ENCODE measurements around the gene RGS9. TPM values are rescaled to one million over a fixed set of nuclear protein-coding genes. Genes with fewer than 3 reads are reported as not detected.

RGS9 gene
- total and polyA plus RNA-seq, 2 experiments from 2014 or later: 12.8 to 29.6 TPM

DNA sequence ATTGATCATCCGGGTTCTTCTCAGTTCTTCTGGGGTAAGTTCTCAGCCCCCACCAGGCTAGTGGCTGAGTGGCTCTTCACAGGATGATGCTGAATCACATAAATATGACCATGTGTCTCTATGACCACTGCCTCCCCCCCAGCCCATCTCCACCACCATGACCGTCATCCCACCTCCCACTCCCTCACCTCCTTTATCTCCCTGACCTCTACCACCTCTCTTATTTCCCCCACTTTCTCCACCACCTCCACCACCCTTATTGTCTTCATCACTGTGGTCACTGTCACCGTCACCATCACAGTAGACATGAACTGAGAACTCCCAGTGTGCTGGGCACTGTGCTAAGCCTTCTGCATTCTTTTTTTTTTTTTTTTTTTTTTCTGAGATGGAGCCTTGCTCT lies 32.5 kb downstream of the RGS9 start:
- Histone ChIP-seq H3K79me2 (replicated peaks; ENCODE audit: insufficient read depth) (no peaks in the 10 kb centered on the region), H3K4me1 (ENCODE audit: insufficient read depth) (no peaks in the 10 kb centered on the region), H3K27me3 (ENCODE audit: insufficient read depth) (no peaks in the 10 kb centered on the region), H3K4me2 (no peak overlapping the region), H3K27ac (ENCODE audit: low read depth) (no peak overlapping the region), H3F3A (replicated peaks; ENCODE audit: low read depth) (no peaks in the 10 kb centered on the region), H2AFZ (no peak overlapping the region), H3K9me2 (ENCODE audit: insufficient read depth) (no peaks in the 10 kb centered on the region; the same call in 1 of the 2 replicates), H3K4me3 (no peak overlapping the region), H3K36me3 (ENCODE audit: insufficient read depth) (no peaks in the 10 kb centered on the region), H4K20me1 (replicated peaks; ENCODE audit: insufficient read depth) (no peaks in the 10 kb centered on the region)
- H3K27me3 Mint-ChIP-seq (ENCODE audit: insufficient read depth, low read depth, poor library complexity): peaks cover 2% of the 10 kb centered on the region
- no peak for TF ChIP-seq ZNF331 (CRISPR knock-in tag; IDR thresholded peaks at IDR 0.05; ENCODE audit: low read depth)
- no peaks in the 10 kb centered on the region; the same call in 2 of the 3 replicates for H3K36me3 Mint-ChIP-seq (ENCODE audit: low read depth)
- no peak for ATAC-seq
- H3K27ac Mint-ChIP-seq: no peak overlapping the region
- H3K9me3 Mint-ChIP-seq: no peaks in the 10 kb centered on the region
- peaks cover 7% of the 10 kb centered on the region; the same call in 2 of the 3 replicates for H3K4me1 Mint-ChIP-seq
- H3K4me3 Mint-ChIP-seq: no peak overlapping the region
- no peak for DNase-seq (ENCODE audit: low spot score)

DNA sequence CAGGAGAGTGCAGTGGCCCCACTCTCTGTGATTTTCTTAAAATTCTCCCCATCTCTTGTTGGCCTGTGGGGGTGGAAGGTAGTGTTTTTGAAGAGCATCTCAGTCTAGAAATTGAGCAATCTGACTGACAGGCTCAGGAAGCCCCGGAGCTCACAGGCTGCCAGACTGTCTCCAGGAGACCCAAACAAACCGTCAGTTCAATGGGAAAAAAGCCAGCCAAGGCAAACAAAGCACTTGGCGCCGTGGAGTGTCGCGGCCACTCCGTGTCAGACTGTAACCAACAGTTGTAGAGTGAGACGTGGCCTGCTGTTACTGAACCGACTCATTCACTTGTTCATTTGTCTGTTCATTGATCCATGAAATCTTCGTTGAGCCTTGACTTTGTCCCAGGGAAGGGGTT lies 33.7 kb downstream of the RGS9 start:
- ATAC-seq: no peak
- Histone ChIP-seq H3K27me3 (ENCODE audit: insufficient read depth) (no peaks in the 10 kb centered on the region), H3F3A (replicated peaks; ENCODE audit: low read depth) (no peaks in the 10 kb centered on the region), H3K36me3 (ENCODE audit: insufficient read depth) (no peaks in the 10 kb centered on the region), H3K79me2 (replicated peaks; ENCODE audit: insufficient read depth) (no peaks in the 10 kb centered on the region), H3K9me2 (ENCODE audit: insufficient read depth) (no peaks in the 10 kb centered on the region; the same call in 1 of the 2 replicates), H3K4me1 (ENCODE audit: insufficient read depth) (no peaks in the 10 kb centered on the region), H3K4me2 (no peak overlapping the region), H2AFZ (no peak overlapping the region), H3K27ac (ENCODE audit: low read depth) (no peak overlapping the region), H4K20me1 (replicated peaks; ENCODE audit: insufficient read depth) (no peaks in the 10 kb centered on the region), H3K4me3 (no peak overlapping the region)
- no peak for DNase-seq (ENCODE audit: low spot score)
- no peaks in the 10 kb centered on the region for H3K9me3 Mint-ChIP-seq
- H3K27ac Mint-ChIP-seq: no peak overlapping the region
- peaks cover 7% of the 10 kb centered on the region; the same call in 2 of the 3 replicates for H3K4me1 Mint-ChIP-seq
- H3K4me3 Mint-ChIP-seq: no peak overlapping the region
- no peaks in the 10 kb centered on the region for H3K36me3 Mint-ChIP-seq (ENCODE audit: low read depth)
- peaks cover 2% of the 10 kb centered on the region for H3K27me3 Mint-ChIP-seq (ENCODE audit: insufficient read depth, low read depth, poor library complexity)
- no peak for TF ChIP-seq JUNB (IDR thresholded peaks at IDR 0.05; ENCODE audit: unreplicated experiment)
- TF ChIP-seq, protein P1, sequence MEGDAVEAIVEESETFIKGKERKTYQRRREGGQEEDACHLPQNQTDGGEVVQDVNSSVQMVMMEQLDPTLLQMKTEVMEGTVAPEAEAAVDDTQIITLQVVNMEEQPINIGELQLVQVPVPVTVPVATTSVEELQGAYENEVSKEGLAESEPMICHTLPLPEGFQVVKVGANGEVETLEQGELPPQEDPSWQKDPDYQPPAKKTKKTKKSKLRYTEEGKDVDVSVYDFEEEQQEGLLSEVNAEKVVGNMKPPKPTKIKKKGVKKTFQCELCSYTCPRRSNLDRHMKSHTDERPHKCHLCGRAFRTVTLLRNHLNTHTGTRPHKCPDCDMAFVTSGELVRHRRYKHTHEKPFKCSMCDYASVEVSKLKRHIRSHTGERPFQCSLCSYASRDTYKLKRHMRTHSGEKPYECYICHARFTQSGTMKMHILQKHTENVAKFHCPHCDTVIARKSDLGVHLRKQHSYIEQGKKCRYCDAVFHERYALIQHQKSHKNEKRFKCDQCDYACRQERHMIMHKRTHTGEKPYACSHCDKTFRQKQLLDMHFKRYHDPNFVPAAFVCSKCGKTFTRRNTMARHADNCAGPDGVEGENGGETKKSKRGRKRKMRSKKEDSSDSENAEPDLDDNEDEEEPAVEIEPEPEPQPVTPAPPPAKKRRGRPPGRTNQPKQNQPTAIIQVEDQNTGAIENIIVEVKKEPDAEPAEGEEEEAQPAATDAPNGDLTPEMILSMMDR (conservative IDR thresholded peaks at IDR 0.05; ENCODE audit: low read depth in 2 of 2): no peak
- TF ChIP-seq, protein P2, sequence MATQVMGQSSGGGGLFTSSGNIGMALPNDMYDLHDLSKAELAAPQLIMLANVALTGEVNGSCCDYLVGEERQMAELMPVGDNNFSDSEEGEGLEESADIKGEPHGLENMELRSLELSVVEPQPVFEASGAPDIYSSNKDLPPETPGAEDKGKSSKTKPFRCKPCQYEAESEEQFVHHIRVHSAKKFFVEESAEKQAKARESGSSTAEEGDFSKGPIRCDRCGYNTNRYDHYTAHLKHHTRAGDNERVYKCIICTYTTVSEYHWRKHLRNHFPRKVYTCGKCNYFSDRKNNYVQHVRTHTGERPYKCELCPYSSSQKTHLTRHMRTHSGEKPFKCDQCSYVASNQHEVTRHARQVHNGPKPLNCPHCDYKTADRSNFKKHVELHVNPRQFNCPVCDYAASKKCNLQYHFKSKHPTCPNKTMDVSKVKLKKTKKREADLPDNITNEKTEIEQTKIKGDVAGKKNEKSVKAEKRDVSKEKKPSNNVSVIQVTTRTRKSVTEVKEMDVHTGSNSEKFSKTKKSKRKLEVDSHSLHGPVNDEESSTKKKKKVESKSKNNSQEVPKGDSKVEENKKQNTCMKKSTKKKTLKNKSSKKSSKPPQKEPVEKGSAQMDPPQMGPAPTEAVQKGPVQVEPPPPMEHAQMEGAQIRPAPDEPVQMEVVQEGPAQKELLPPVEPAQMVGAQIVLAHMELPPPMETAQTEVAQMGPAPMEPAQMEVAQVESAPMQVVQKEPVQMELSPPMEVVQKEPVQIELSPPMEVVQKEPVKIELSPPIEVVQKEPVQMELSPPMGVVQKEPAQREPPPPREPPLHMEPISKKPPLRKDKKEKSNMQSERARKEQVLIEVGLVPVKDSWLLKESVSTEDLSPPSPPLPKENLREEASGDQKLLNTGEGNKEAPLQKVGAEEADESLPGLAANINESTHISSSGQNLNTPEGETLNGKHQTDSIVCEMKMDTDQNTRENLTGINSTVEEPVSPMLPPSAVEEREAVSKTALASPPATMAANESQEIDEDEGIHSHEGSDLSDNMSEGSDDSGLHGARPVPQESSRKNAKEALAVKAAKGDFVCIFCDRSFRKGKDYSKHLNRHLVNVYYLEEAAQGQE (IDR thresholded peaks at IDR 0.05; ENCODE audit: unreplicated experiment): no peak
- no peak for TF ChIP-seq STAT1 (IDR thresholded peaks at IDR 0.05; ENCODE audit: unreplicated experiment)
- no peak for TF ChIP-seq EZH2phosphoT487 (IDR thresholded peaks at IDR 0.05; ENCODE audit: unreplicated experiment)
- TF ChIP-seq POLR2AphosphoS5 (IDR thresholded peaks at IDR 0.05; ENCODE audit: low read depth): no peak
- no peak for TF ChIP-seq NANOG (IDR thresholded peaks at IDR 0.05; ENCODE audit: borderline replicate concordance)
- TF ChIP-seq, protein P3, sequence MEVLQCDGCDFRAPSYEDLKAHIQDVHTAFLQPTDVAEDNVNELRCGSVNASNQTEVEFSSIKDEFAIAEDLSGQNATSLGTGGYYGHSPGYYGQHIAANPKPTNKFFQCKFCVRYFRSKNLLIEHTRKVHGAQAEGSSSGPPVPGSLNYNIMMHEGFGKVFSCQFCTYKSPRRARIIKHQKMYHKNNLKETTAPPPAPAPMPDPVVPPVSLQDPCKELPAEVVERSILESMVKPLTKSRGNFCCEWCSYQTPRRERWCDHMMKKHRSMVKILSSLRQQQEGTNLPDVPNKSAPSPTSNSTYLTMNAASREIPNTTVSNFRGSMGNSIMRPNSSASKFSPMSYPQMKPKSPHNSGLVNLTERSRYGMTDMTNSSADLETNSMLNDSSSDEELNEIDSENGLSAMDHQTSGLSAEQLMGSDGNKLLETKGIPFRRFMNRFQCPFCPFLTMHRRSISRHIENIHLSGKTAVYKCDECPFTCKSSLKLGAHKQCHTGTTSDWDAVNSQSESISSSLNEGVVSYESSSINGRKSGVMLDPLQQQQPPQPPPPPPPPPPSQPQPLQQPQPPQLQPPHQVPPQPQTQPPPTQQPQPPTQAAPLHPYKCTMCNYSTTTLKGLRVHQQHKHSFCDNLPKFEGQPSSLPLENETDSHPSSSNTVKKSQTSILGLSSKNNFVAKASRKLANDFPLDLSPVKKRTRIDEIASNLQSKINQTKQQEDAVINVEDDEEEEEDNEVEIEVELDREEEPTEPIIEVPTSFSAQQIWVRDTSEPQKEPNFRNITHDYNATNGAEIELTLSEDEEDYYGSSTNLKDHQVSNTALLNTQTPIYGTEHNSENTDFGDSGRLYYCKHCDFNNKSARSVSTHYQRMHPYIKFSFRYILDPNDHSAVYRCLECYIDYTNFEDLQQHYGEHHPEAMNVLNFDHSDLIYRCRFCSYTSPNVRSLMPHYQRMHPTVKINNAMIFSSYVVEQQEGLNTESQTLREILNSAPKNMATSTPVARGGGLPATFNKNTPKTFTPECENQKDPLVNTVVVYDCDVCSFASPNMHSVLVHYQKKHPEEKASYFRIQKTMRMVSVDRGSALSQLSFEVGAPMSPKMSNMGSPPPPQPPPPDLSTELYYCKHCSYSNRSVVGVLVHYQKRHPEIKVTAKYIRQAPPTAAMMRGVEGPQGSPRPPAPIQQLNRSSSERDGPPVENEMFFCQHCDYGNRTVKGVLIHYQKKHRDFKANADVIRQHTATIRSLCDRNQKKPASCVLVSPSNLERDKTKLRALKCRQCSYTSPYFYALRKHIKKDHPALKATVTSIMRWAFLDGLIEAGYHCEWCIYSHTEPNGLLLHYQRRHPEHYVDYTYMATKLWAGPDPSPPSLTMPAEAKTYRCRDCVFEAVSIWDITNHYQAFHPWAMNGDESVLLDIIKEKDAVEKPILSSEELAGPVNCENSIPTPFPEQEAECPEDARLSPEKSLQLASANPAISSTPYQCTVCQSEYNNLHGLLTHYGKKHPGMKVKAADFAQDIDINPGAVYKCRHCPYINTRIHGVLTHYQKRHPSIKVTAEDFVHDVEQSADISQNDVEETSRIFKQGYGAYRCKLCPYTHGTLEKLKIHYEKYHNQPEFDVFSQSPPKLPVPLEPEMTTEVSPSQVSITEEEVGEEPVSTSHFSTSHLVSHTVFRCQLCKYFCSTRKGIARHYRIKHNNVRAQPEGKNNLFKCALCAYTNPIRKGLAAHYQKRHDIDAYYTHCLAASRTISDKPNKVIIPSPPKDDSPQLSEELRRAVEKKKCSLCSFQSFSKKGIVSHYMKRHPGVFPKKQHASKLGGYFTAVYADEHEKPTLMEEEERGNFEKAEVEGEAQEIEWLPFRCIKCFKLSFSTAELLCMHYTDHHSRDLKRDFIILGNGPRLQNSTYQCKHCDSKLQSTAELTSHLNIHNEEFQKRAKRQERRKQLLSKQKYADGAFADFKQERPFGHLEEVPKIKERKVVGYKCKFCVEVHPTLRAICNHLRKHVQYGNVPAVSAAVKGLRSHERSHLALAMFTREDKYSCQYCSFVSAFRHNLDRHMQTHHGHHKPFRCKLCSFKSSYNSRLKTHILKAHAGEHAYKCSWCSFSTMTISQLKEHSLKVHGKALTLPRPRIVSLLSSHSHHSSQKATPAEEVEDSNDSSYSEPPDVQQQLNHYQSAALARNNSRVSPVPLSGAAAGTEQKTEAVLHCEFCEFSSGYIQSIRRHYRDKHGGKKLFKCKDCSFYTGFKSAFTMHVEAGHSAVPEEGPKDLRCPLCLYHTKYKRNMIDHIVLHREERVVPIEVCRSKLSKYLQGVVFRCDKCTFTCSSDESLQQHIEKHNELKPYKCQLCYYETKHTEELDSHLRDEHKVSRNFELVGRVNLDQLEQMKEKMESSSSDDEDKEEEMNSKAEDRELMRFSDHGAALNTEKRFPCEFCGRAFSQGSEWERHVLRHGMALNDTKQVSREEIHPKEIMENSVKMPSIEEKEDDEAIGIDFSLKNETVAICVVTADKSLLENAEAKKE (CRISPR knock-in tag; IDR thresholded peaks at IDR 0.05): no peak
- no peak for TF ChIP-seq EZH2 (IDR thresholded peaks at IDR 0.05; ENCODE audit: low read depth, unreplicated experiment)
- no peak for TF ChIP-seq ZNF114 (CRISPR knock-in tag; IDR thresholded peaks at IDR 0.05)
- TF ChIP-seq ZNF331 (CRISPR knock-in tag; IDR thresholded peaks at IDR 0.05; ENCODE audit: low read depth): no peak
